Heart left ventricle (tissue), 16 donors: ENCODE measurements around the gene DHFR2. TPM values are rescaled to one million over a fixed set of nuclear protein-coding genes. Genes with fewer than 3 reads are reported as not detected.
"Not testable (repeated sequence)": the region's sequence is repeated elsewhere in the genome, so short reads cannot be mapped to it uniquely, and the experiment has no call there.

Experiments
- ATAC-seq, 4 donors: fragments of 200-7000 bp; cut with Tn5 transposase; one replicate each; pipeline ENCODE4 v1.9.1; 2020 to 2022; ENCODE audit warnings: moderate library complexity in 4 of 4, mild to moderate bottlenecking in 3 of 4, moderate number of reproducible peaks in 1 of 4
- DNase-seq, 5 donors: peaks; one replicate each; pipeline ENCODE4 v3.0.0-alpha.2; 2020
- H3K27ac ChIP-seq, 12 donors: fragments of 200-600 bp; sonication (generic) in 4 of 12; one replicate each; pipeline versions ENCODE4 v1.5.0 to v1.8.0; 2016 to 2022; ENCODE audit warnings: mild to moderate bottlenecking in 2 of 12
- H3K27me3 ChIP-seq, 9 donors: fragments of 200-600 bp; sonication (generic) in 2 of 9; one replicate each; pipeline versions ENCODE4 v1.5.1 to v1.8.0; 2016 to 2022; ENCODE audit warnings: mild to moderate bottlenecking in 3 of 9
- H3K36me3 ChIP-seq, 9 donors: fragments of 200-600 bp; sonication (generic) in 2 of 9; one replicate each; pipeline versions ENCODE4 v1.5.0 to v1.8.0; 2018 to 2022; ENCODE audit warnings: mild to moderate bottlenecking in 2 of 9
- H3K4me1 ChIP-seq, 12 donors: fragments of 200-600 bp; sonication (generic) in 4 of 12; one replicate each; pipeline versions ENCODE4 v1.5.0 to v1.8.0; 2016 to 2022; ENCODE audit warnings: mild to moderate bottlenecking in 3 of 12
- H3K4me3 ChIP-seq, 12 donors: fragments of 200-600 bp; sonication (generic) in 4 of 12; one replicate each; pipeline versions ENCODE4 v1.5.0 to v1.8.0; 2017 to 2022; ENCODE audit warnings: mild to moderate bottlenecking in 9 of 12, moderate library complexity in 4 of 12
- H3K9me3 ChIP-seq, 12 donors: fragments of 200-600 bp; sonication (generic) in 4 of 12; one replicate each; pipeline versions ENCODE4 v1.5.0 to v1.8.0; 2016 to 2022; ENCODE audit warnings: mild to moderate bottlenecking in 1 of 12
- POLR2A ChIP-seq, 2 donors: fragments of 450-650 bp; IDR thresholded peaks; one replicate each; pipeline ENCODE4 v1.6.1; 2017; ENCODE audit warnings: antibody characterized with exemption in 2 of 2, mild to moderate bottlenecking in 2 of 2, moderate library complexity in 2 of 2
- WGBS, 4 donors: extraction: QIAGEN DNeasy Blood & Tissue Kit in 2 of 4; methylation state at CpG; one replicate each; pipeline versions ENCODE4 v1.1.5 to v1.1.7; 2013 to 2018; 5-methylcytosine and 5-hydroxymethylcytosine counted together
- intact Hi-C, 10 donors: fragments of 100-400 bp; cut with DNase I; formaldehyde crosslinking; loops; one replicate each; pipeline versions ENCODE4 v1.11.1 to v1.14.2; 2022
- polyA plus RNA-seq, 2 donors: library from polyadenylated mRNA; stranded (reverse); fragments of 200-250 nt; gene quantifications; one replicate each; pipeline ENCODE4 v1.2.3, GENCODE V29; 2013
- total RNA-seq, 9 donors: library from RNA; depleted of rRNA in 2 of 9; stranded (reverse); fragments of >200 nt in 2 of 9; fragmentation: NEBNext Ultra II Directional in 3 of 9; extraction: Animal tissue kit (Norgen Biotek cat#: 25700) in 3 of 9; gene quantifications; one replicate each; pipeline versions ENCODE4 v1.1.0 to v1.2.4, GENCODE V29; 2016 to 2023
- TF ChIP-seq, protein P1 (sequence below), 12 donors: fragments of 200-600 bp; sonication (generic) in 4 of 12; IDR thresholded peaks; one replicate each; pipeline versions ENCODE4 v1.5.0 to v1.8.0; 2018 to 2022; ENCODE audit warnings: antibody characterized with exemption in 12 of 12, mild to moderate bottlenecking in 5 of 12
- donor health status: ischemic (EF 13 %, LVEDD 7.1; RV severe dilation, severe dysfunction).
- donor health status: healthy with polysubstance abuse.
- donor health status: DM: no; HTN: yes; CAD: no.
- donor health status: DM: no; HTN: no; CAD: no.
- donor health status: ischemic (EF 25% LVEDD 6.9; RV normal size, moderate dysfunction).
- donor health status: ischemic (EF 25% LVEDD 5.7; RV mildly dilated, moderate dysfunction).
- donor health status: healthy.
- donor health status: DM: yes; HTN: yes; CAD: no.
- donor health status: ischemic (EF 35%, LVEDD 5.7; RV mildly dilated, moderate dysfunction).
- donor health status: nonischemic (EF 11% LVEDD 7.7; RV severe dilation, severe dysfunction).
- donor health status: DM: yes; HTN: yes; CAD: no.
- donor health status: PGD.
- donor health status: ischemic (EF 29% LVEDD 5.4; RV normal size, mild dysfunction).
- donor health status: nonischemic (EF 23%, LVEDD 6.1; RV moderate dilation, normal function).

Gene DHFR2
- total and polyA plus RNA-seq, 11 donors, result 1.6 to 5.4 (median 3.6) TPM

DNA sequence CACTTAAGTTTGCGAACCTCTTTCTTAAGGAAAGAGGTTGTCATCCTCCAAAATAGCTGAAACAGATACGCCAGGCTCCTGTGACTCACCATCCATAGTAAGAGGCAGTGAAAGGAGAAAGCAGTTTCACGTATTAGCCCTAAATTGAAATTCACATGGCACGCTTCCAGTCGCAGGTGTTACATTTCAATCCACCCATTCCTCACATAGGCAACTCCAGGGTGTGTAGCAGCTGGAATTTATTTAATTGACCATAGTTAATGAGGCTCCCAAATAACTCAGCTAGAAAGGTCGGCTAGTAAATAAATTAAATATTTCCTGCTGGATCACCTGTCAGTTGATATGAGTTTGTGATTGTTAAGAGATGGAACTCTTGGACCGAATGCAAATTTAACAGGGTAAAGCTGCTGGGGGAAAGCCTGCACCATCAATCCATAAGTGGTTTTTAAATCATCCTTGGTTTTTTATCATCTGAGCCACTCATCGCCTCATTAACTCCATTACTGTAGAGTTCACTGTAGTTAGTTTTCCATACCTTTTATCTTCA is 19.7 kb upstream of the DHFR2 start:
- 80 to 87% (median 84%) methylated on average over 8 of the region's 8 CpGs for WGBS, 4 donors
- Histone ChIP-seq H3K27me3 (no peaks in the 10 kb centered on the region), H3K36me3 (peaks cover 0 to 34% (median 24%) of the 10 kb centered on the region in 9 donors), H3K9me3 (no peaks in the 10 kb centered on the region), H3K4me3 (no peak overlapping the region), H3K27ac (no peak overlapping the region), H3K4me1 (peaks cover 0 to 7% (median 0%) of the 10 kb centered on the region in 12 donors)
- intact Hi-C loops, result loop anchor here in 1 of 10 donors (5.0 kb wide), 1 partner anchor 170 kb away; no protein-coding TSS in a partner anchor
- DNase-seq (no peak), ATAC-seq (no peak)
- TF ChIP-seq, protein P1, sequence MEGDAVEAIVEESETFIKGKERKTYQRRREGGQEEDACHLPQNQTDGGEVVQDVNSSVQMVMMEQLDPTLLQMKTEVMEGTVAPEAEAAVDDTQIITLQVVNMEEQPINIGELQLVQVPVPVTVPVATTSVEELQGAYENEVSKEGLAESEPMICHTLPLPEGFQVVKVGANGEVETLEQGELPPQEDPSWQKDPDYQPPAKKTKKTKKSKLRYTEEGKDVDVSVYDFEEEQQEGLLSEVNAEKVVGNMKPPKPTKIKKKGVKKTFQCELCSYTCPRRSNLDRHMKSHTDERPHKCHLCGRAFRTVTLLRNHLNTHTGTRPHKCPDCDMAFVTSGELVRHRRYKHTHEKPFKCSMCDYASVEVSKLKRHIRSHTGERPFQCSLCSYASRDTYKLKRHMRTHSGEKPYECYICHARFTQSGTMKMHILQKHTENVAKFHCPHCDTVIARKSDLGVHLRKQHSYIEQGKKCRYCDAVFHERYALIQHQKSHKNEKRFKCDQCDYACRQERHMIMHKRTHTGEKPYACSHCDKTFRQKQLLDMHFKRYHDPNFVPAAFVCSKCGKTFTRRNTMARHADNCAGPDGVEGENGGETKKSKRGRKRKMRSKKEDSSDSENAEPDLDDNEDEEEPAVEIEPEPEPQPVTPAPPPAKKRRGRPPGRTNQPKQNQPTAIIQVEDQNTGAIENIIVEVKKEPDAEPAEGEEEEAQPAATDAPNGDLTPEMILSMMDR (IDR thresholded peaks at IDR 0.05), result no peak
- no peak for TF ChIP-seq POLR2A (IDR thresholded peaks at IDR 0.05)

DNA sequence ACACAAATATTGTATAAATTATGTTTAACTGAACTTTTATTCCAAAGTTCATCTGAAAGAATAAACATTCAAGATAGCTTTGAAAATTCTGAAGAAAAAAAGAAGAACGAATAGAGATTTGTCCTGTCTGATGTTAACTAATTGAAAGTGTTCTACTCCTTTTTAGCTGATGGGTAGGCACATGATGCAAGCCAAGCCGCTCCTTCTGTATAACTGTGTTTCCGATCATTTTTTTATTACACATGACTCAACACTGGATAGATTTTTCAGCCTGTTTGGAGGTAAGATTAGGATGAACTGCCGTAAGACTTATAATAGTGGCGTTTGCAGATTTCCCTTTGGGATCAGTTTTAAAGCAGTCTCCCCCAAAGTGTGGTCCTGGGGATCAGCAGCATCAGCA is 19.2 kb upstream of the DHFR2 start:
- no peaks in the 10 kb centered on the region for H3K9me3 ChIP-seq
- intact Hi-C loops, result loop anchor here in 1 of 10 donors (5.0 kb wide), 1 partner anchor 170 kb away; no protein-coding TSS in a partner anchor
- WGBS, 4 donors, result 93 to 96% (median 94%) methylated on average over 5 of the region's 5 CpGs

DNA sequence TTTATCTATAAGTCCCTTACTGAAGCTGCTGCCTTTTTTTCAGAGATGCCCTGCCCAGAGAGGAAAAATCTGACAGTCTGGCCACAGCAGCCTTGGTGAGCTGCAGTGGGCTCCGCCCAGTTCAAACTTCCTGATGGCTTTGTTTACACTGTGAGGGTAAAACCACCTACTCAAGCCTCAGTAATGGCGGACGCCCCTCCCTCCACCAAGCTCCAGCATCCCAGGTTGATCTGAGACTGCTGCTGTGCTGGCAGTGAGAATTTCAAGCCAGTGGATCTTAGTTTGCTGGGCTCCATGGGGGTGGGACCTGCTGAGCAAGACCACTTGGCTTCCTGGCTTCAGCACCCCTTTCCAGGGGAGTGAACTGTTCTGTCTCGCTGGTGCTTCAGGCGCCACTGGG is 17.8 kb upstream of the DHFR2 start:
- not testable (repeated sequence) for H3K27me3 ChIP-seq, DNase-seq, H3K9me3 ChIP-seq, ATAC-seq, H3K4me3 ChIP-seq, H3K4me1 ChIP-seq, H3K27ac ChIP-seq
- peaks cover 0 to 34% (median 23%) of the 10 kb centered on the region in 9 donors for H3K36me3 ChIP-seq
- WGBS, 4 donors, result 89 to 95% (median 91%) methylated on average over 3 to 5 of the region's 5 CpGs
- intact Hi-C loops, result loop anchor here in 1 of 10 donors (5.0 kb wide), 1 partner anchor 168 kb away; no protein-coding TSS in a partner anchor

More for the DNA sequence above, 19.2 kb upstream of the DHFR2 start:
- no peak overlapping the region for H3K4me3 ChIP-seq
- no peak overlapping the region for H3K27ac ChIP-seq
- H3K4me1 ChIP-seq, result peaks cover 0 to 7% (median 0%) of the 10 kb centered on the region in 12 donors
- H3K27me3 ChIP-seq, result no peaks in the 10 kb centered on the region
- peaks cover 0 to 35% (median 24%) of the 10 kb centered on the region in 9 donors for H3K36me3 ChIP-seq
- TF ChIP-seq, protein P1 (IDR thresholded peaks at IDR 0.05), result no peak
- TF ChIP-seq POLR2A (IDR thresholded peaks at IDR 0.05), result no peak
- ATAC-seq (no peak), DNase-seq (no peak)

DNA sequence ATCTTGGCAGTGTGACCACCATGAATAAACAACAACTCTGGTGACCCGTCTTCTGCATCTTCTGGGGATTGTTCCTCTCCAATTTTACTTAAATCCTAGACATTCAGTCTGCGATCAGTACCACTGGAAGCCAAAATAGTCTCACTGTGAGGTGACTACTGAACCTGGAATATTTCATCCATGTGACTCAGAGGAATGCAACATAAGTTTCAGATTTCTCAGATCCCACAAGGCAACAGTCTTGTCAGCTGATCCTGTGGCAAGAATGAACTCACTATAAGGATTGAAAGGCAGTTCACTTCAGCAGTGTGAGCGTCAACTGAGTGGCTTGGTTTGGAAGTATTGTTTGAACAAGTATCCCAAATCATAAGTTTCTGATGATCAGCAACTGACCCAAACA is 13.3 kb upstream of the DHFR2 start:
- ATAC-seq (no peak), DNase-seq (no peak)
- H3K4me3 ChIP-seq, result no peak overlapping the region
- peaks cover 0 to 29% (median 17%) of the 10 kb centered on the region in 9 donors for H3K36me3 ChIP-seq
- H3K9me3 ChIP-seq, result peaks cover 0 to 5% (median 0%) of the 10 kb centered on the region in 12 donors
- no peaks in the 10 kb centered on the region for H3K27me3 ChIP-seq
- no peak overlapping the region for H3K27ac ChIP-seq
- intact Hi-C loops, result no loop called here
- WGBS, 4 donors, result 94 to 100% (median 97%) methylated on average over 3 of the region's 3 CpGs
- TF ChIP-seq POLR2A (IDR thresholded peaks at IDR 0.05), result no peak
- TF ChIP-seq, protein P1 (IDR thresholded peaks at IDR 0.05), result no peak
- peaks cover 0 to 7% (median 0%) of the 10 kb centered on the region in 12 donors for H3K4me1 ChIP-seq
